Measurements from ENCODE around the gene HDAC11.
"Not testable (repeated sequence)": the region's sequence is repeated elsewhere in the genome, so short reads cannot be mapped to it uniquely, and the experiment has no call there.

HDAC11 gene

DNA sequence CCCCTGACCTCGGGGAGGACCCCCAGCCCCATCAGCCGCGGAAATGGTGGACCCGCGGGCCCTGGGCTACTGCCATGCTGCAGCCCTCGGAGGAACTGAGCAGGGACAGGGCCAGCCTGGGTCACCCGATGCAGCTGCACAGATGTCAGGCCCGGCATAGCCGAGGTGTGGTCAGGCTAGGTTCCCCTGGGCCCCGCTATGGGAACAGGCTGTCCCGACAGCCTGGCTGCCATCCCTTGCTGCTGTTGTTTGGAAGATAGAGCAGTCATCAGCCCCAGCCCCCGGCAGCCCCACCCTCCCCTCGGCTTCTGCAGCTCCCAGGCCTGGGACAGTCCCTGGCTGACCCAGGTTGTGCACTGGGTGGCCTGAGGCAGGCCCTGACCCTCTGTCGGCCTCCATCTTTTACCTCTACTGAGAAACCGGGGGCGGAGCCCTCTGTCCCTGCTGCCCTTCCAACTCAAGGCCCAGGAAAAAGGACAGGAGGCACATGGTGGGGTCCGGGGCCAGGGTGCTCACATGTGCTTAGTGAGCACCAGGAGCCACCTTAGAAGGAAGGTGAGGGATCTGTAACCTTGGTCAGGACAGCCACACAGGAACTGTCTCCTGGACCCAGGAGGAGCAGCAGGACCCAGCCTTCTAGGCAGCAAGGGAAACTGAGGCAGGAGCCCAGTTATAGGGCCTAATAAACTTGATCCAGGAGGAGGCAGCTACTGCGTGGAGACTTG, 37.3 kb downstream of the HDAC11 start:
- no peak for DNase-seq (ENCODE audit: low read depth, low spot score)

GRCh38 chr3:13518516-13518953, 38.4 kb downstream of the HDAC11 start:
- no peak for DNase-seq (ENCODE audit: low read depth, low spot score)
- H3K4me3 ChIP-seq (ENCODE audit: low read length) = no peak overlapping the region

More for the DNA sequence above, 37.3 kb downstream of the HDAC11 start:
- no peak overlapping the region for H3K4me3 ChIP-seq (ENCODE audit: low read length)

DNA sequence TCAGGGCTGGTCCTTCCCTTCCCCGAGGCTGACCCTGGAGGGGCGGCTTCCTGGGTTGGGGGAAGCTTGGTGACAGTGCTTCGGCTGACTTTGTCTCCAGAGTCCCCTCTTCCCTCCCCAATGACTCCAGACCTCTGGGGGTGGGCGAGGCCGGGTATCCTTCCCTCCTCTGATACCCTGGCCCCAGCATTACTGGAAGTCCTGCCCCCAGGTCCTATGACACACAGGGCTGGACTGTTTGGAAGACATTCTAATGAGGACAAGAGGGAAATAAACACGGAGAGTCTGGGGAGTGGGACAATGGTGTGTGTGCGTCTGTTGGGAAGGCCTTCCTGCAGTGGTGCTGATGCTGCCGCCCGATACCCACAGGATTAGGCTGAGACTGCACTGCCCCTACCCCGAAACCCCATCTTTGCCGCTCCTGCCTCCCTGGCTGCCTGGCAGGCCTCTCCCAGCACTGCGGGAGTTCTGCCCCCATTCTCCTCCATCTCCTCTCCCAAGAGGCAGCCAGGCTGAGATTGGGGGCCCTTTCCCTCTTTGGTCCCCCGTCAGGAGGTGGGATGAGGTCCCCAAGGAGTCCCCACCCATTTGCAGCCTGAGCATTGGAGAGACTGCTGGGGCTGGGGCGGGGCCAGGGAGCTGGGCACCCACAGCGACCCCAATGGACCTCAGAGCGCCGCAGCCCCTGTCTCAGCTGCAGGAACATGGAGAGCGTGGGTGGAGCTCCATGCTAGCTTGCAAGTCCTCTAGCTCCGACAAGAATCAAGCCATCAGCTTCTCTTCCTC, 39.1 kb downstream of the HDAC11 start:
- no peak for DNase-seq (ENCODE audit: low read depth, low spot score)
- no peak overlapping the region for H3K4me3 ChIP-seq (ENCODE audit: low read length)

- no peak for DNase-seq (ENCODE audit: low read depth, low spot score)
- H3K4me3 ChIP-seq (ENCODE audit: low read length) = no peak overlapping the region
Measured at GRCh38 chr3:13520326-13520880, 40.3 kb downstream of the HDAC11 start.

GRCh38 chr3:13521309-13521708, 41.2 kb downstream of the HDAC11 start:
- no peak overlapping the region for H3K4me3 ChIP-seq (ENCODE audit: low read length)
- no peak for DNase-seq (ENCODE audit: low read depth, low spot score)

DNA sequence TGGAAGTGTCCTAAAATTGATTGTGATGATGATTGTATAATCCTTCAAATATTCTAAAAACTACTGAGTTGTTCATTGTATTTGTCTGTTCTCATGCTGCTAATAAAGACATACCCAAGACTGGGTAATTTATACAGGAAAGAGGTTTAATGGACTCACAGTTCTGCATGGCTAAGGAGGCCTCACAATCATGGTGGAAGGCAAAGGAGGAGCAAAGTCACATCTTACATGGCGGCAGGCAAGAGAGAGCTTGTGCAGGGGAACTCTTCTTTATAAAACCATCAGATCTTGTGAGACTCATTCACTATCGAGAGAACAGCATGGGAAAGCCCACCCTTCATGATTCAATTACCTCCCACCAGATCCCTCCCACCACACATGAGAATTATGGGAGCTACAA, 41.6 kb downstream of the HDAC11 start:
- not testable (repeated sequence) for DNase-seq (ENCODE audit: low read depth, low spot score); H3K4me3 ChIP-seq (ENCODE audit: low read length)

DNA sequence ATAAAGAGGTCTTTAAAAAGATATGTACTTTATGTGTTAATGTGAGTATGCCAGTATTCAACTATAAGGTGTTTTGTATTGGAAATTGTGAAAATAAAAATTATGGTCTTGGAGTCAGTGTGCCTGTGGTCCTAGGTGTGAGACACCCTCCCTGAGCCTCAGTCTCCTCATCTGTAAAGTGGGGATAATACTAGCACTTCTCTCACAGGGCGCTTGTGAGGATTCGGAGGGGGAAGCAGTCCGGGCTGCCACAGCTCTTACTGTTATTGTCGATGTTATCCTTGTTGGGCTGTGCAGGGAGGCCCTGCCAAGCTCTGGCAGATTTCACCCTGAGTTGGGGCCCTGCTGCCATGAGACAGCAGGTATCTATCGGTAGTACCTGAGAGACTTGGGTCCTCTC, 42.1 kb downstream of the HDAC11 start:
- no peak overlapping the region for H3K4me3 ChIP-seq (ENCODE audit: low read length)
- DNase-seq (ENCODE audit: low read depth, low spot score) = no peak

- DNase-seq (ENCODE audit: low read depth, low spot score) = peak; percentile 75
- H3K4me3 ChIP-seq (ENCODE audit: low read length) = no peak overlapping the region
Measured at GRCh38 chr3:13524979-13525669, 45.0 kb downstream of the HDAC11 start.

- DNase-seq (ENCODE audit: low read depth, low spot score) = no peak
- H3K4me3 ChIP-seq (ENCODE audit: low read length) = no peak overlapping the region
Measured at GRCh38 chr3:13525827-13526625, 45.9 kb downstream of the HDAC11 start.

- no peak overlapping the region for H3K4me3 ChIP-seq (ENCODE audit: low read length)
- DNase-seq (ENCODE audit: low read depth, low spot score) = no peak
Measured at GRCh38 chr3:13526626-13526949, 46.5 kb downstream of the HDAC11 start.

DNA sequence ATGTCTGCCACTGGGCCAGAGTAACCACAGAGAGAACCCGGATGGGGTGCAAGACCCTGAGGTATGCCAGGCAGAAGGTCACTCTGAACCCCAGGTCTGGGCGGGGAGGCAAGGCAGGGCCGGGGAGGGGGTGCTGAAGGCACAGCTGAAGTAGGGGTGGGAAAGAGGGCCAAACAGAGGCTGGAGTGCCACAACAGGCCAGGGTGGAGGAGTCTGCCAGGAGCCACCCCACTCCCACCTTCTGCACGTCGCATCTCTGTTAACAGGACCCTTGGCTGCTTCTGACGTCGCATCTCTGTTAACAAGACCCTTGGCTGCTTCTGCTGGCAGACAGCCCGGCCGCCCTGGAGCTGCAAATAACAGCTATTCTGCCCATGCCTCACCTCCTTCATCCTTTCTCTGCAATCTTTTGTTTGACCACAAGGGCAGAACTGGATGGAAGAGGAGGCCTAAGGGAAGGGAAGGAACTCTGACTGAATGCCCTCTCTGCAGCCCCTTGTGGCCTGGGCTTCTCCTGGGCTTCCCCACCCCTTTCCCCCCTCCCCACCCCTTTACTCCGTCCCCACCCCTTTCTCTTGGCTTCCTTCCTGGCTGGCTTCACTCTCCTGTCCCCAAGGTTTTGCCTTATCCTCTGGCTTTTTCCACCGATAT, 48.2 kb downstream of the HDAC11 start:
- DNase-seq (ENCODE audit: low read depth, low spot score) = no peak
- H3K4me3 ChIP-seq (ENCODE audit: low read length) = no peak overlapping the region

- H3K4me3 ChIP-seq (ENCODE audit: low read length) = no peak overlapping the region
- DNase-seq (ENCODE audit: low read depth, low spot score) = no peak
Measured at GRCh38 chr3:13529196-13530112, 49.3 kb downstream of the HDAC11 start.

DNA sequence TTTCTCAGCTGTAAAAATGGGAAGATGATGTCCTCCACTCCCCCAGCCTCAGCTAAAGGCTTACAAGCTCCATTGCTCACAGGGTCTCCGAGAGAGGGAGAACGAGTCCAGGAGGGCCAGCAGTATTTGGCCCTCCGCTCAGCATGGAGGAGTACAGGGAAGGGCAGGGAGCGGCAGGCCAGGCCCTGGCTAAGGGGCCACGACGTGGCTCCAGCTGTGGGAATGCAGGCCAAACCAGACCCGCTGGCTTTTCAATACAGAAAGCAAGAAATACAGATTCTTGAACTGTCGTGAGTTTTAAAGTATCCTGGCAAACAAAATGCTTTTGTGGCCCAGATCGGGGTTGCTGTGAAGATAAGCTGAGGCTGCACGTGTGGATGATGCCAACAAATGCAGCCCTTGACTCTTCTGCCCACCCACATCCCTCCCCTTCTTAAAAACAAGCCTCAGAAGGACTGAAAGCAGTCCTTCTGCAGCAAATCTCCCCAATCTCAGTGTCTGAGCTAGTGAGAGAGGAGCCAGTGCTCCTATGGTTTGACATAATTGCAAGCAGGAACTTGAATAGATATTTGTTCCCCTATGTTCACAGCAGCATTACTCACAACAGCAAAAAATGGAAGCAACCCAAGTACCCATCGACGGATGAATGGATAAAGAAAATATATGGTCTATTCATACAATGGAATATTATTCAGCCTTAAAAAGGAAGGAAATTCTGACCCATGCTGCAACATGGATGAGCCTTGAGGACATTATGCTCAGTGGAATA, 50.3 kb downstream of the HDAC11 start:
- no peak overlapping the region for H3K4me3 ChIP-seq (ENCODE audit: low read length)
- no peak for DNase-seq (ENCODE audit: low read depth, low spot score)

GRCh38 chr3:13532085-13532484, 52.0 kb downstream of the HDAC11 start:
- no peak for DNase-seq (ENCODE audit: low read depth, low spot score)
- H3K4me3 ChIP-seq (ENCODE audit: low read length) = no peak overlapping the region

DNA sequence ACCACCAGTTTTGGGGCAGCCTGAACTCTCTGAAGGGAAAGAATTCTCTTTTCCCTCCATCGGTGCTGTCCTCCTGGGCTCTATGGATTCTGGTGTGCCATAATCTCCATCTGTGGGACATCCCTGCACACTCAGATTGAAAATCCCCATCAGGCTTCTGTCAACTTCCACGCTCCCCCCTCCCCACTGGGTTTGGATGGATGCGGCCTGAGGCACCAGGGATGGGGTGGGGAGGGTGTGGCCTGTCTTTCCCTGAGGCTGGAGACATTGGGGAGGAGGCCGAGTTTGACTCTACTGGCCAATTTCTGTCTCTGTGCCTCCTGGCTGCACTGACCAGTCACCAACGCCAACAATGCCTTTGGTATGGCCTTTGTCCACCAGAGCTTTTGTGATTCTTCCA, 52.5 kb downstream of the HDAC11 start:
- DNase-seq (ENCODE audit: low read depth, low spot score) = no peak
- H3K4me3 ChIP-seq (ENCODE audit: low read length) = no peak overlapping the region

- no peak overlapping the region for H3K4me3 ChIP-seq (ENCODE audit: low read length)
- DNase-seq (ENCODE audit: low read depth, low spot score) = no peak
Measured at GRCh38 chr3:13533885-13534301, 53.8 kb downstream of the HDAC11 start.

- DNase-seq (ENCODE audit: low read depth, low spot score) = no peak
- H3K4me3 ChIP-seq (ENCODE audit: low read length) = no peak overlapping the region
Measured at GRCh38 chr3:13535526-13535875, 55.4 kb downstream of the HDAC11 start.

All from Jurkat, Clone E6-1 (cell line).